Stimulated activated CD4-positive, alpha-beta T cell treated with anti-CD3 and anti-CD28 coated beads, Interleukin-1b, Interleukin-23, amount 100 ng/mL, for 24 hours (primary cell): ENCODE results near the gene NACC2.

Experiments
- DNase-seq, 4 experiments: peaks; one replicate each; pipeline ENCODE4 v3.0.0-alpha.2; 2020; ENCODE audit warnings: low read depth in 4 of 4, low spot score in 1 of 4

NACC2 gene

GRCh38 chr9:136131629-136132511, 36.8 kb upstream of the NACC2 start:
- no peak for DNase-seq

- DNase-seq, result no peak
Measured at GRCh38 chr9:136129176-136129575, 34.1 kb upstream of the NACC2 start.

- no peak for DNase-seq
Measured at GRCh38 chr9:136128436-136128835, 33.3 kb upstream of the NACC2 start.

GRCh38 chr9:136127313-136127712, 32.2 kb upstream of the NACC2 start:
- DNase-seq, result no peak

GRCh38 chr9:136124976-136125692, 30.0 kb upstream of the NACC2 start:
- DNase-seq, result no peak

GRCh38 chr9:136122425-136123383, 27.6 kb upstream of the NACC2 start:
- peak; percentile 60 to 71 (median 66) for DNase-seq

GRCh38 chr9:136121801-136122200, 26.7 kb upstream of the NACC2 start:
- DNase-seq, result no peak

GRCh38 chr9:136120438-136120844, 25.4 kb upstream of the NACC2 start:
- no peak for DNase-seq

GRCh38 chr9:136119883-136120393, 24.8 kb upstream of the NACC2 start:
- DNase-seq, result no peak

- DNase-seq, result no peak
Measured at GRCh38 chr9:136119061-136119882, 24.2 kb upstream of the NACC2 start.

- DNase-seq, result peak; percentile 86 to 96 (median 92)
Measured at GRCh38 chr9:136118320-136119060, 23.4 kb upstream of the NACC2 start, which contains the start of gene TMEM250. TSS of gene TMEM250 (minus strand) at chr9:136118875. CDS start at chr9:136116900, 1,975 bp downstream.

- DNase-seq, result no peak
Measured at GRCh38 chr9:136117916-136118319, 22.8 kb upstream of the NACC2 start.

- DNase-seq, result no peak
Measured at GRCh38 chr9:136117291-136117915, 22.3 kb upstream of the NACC2 start.

- DNase-seq, result no peak
Measured at GRCh38 chr9:136116360-136117098, 21.4 kb upstream of the NACC2 start.

GRCh38 chr9:136115641-136116359, 20.7 kb upstream of the NACC2 start:
- DNase-seq, result no peak

GRCh38 chr9:136115206-136115605, 20.1 kb upstream of the NACC2 start:
- DNase-seq, result no peak

- DNase-seq, result no peak
Measured at GRCh38 chr9:136114610-136115009, 19.5 kb upstream of the NACC2 start.
